Measurements from ENCODE around the gene FUCA2. TPM values are rescaled to one million over a fixed set of nuclear protein-coding genes. Genes with fewer than 3 reads are reported as not detected.

Gene FUCA2
- total RNA-seq, 1 donor from 2014 or later: 52.3 TPM

DNA sequence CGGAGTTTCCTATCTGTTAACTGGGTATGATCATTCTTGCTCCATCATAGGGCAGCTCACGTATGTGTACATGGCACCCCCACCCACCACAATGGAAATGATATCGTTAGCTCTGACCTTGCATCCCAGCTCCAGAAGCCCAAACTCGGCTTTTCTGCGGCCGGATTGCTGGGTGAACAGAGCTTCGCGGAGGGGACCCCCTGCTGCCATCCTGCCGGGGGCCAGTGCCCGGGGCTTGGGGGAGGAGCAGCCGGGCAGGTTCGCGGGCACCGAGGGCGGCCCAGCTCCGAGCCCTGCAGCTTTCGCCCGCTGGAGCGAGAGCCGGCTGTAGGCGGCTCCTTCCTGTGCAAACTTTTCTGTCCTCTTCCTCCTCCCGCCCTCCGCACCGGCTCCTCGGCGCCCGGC, 24.9 kb upstream of the FUCA2 start:
- Mint-ChIP-seq H3K4me1 (peaks cover 11% of the 10 kb centered on the region), H3K4me3 (peak overlapping the region; percentile 86), H3K27ac (ENCODE audit: unreplicated experiment) (no peak overlapping the region), H3K9me3 (no peaks in the 10 kb centered on the region), H3K27me3 (ENCODE audit: low read depth) (peaks cover 22% of the 10 kb centered on the region), H3K36me3 (ENCODE audit: low read depth) (no peaks in the 10 kb centered on the region)
- DNase-seq (ENCODE audit: low read depth, low spot score): peak; percentile 40
- TF ChIP-seq, protein P1, sequence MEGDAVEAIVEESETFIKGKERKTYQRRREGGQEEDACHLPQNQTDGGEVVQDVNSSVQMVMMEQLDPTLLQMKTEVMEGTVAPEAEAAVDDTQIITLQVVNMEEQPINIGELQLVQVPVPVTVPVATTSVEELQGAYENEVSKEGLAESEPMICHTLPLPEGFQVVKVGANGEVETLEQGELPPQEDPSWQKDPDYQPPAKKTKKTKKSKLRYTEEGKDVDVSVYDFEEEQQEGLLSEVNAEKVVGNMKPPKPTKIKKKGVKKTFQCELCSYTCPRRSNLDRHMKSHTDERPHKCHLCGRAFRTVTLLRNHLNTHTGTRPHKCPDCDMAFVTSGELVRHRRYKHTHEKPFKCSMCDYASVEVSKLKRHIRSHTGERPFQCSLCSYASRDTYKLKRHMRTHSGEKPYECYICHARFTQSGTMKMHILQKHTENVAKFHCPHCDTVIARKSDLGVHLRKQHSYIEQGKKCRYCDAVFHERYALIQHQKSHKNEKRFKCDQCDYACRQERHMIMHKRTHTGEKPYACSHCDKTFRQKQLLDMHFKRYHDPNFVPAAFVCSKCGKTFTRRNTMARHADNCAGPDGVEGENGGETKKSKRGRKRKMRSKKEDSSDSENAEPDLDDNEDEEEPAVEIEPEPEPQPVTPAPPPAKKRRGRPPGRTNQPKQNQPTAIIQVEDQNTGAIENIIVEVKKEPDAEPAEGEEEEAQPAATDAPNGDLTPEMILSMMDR (conservative IDR thresholded peaks at IDR 0.05): no peak

DNA sequence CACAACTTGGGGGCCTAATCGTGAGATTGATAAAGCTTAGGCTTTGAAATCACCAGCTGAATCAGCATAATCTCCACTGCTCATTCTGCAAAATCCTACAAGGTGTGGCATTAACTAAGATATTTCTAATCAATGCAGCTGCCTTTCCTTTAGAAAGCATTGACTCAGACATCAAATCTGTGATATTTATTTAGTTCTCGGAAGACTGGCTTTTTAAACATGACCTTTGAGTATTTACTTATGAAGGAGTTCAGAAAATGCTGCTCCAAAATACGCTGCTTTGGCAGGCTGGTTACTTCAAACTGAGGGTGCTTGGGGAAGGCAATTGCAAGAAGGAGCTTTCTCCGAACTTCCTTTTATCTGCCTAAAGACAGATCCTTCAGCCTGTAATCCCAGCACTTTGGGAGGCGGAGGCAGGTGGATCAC, 23.7 kb upstream of the FUCA2 start:
- no peak overlapping the region for H3K27ac Mint-ChIP-seq (ENCODE audit: unreplicated experiment)
- TF ChIP-seq, protein P1 (conservative IDR thresholded peaks at IDR 0.05): no peak
- H3K4me3 Mint-ChIP-seq: peak overlapping the region; percentile 86
- H3K4me1 Mint-ChIP-seq: peaks cover 11% of the 10 kb centered on the region
- H3K9me3 Mint-ChIP-seq: no peaks in the 10 kb centered on the region
- peaks cover 22% of the 10 kb centered on the region for H3K27me3 Mint-ChIP-seq (ENCODE audit: low read depth)
- DNase-seq (ENCODE audit: low read depth, low spot score): no peak
- H3K36me3 Mint-ChIP-seq (ENCODE audit: low read depth): no peaks in the 10 kb centered on the region

DNA sequence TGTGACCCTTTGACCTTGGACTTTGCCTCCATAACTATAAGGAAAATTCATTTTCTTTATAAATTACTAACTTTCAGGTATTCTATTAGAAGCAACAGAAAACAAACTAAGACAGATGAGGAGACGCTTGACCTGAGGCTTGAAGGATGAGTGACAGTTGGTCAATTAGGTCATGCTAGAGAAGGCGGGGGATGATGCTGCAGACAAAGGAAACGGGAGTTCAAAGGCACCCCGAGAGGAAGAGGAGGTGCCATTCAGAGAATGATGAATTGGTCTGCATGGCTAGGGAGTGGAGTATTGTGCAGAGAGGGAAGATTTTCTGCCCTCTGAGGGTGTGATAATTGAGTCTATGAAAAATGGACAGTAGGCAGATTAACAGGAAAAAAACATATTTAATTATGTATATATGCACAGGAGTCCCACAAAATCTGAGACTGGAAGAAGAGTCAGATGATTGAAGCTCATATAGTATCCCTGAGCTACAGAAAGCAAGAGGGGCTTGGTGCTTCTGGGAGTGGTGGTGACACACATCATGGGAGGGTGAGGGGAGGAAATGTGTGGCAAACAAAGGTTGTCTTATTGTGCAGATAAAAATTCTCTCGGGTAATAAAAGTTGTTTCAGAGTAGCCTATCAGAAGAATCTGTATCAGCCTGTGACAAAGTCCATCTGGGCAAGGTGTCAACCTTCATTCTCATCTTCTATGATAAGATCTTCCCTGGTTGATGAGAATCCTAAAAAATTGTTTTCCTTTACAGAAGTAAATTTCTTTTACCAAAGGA, 20.4 kb upstream of the FUCA2 start:
- Mint-ChIP-seq H3K4me1 (peaks cover 4% of the 10 kb centered on the region), H3K27me3 (ENCODE audit: low read depth) (peaks cover 15% of the 10 kb centered on the region), H3K27ac (ENCODE audit: unreplicated experiment) (no peak overlapping the region), H3K36me3 (ENCODE audit: low read depth) (no peaks in the 10 kb centered on the region), H3K9me3 (no peaks in the 10 kb centered on the region), H3K4me3 (no peak overlapping the region)
- TF ChIP-seq, protein P1 (conservative IDR thresholded peaks at IDR 0.05): no peak
- no peak for DNase-seq (ENCODE audit: low read depth, low spot score)

DNA sequence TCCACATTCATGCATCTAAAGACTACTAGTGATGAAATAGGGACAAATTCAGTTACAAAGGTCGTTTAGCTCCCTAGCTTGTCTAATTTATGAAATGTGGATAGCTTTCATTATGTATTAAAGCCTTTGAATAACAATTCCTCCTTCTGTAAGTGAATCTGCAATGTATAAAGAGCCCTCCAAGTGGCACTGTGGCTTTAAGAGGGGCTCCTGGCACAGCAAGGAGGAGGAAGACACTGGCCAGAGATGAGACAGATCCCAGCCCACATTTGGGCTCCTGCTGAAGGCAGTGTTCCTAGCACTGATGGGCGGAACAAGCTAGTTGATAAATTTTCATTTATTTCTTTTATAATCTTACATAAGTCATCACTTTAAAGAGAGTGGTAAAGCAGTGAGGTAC, 17.6 kb upstream of the FUCA2 start:
- no peak for DNase-seq (ENCODE audit: low read depth, low spot score)
- no peaks in the 10 kb centered on the region for H3K4me1 Mint-ChIP-seq
- H3K36me3 Mint-ChIP-seq (ENCODE audit: low read depth): no peaks in the 10 kb centered on the region
- peak overlapping the region; percentile 61 for H3K4me3 Mint-ChIP-seq
- H3K9me3 Mint-ChIP-seq: no peaks in the 10 kb centered on the region
- no peak overlapping the region for H3K27ac Mint-ChIP-seq (ENCODE audit: unreplicated experiment)
- TF ChIP-seq, protein P1 (conservative IDR thresholded peaks at IDR 0.05): peak; percentile 23
- no peaks in the 10 kb centered on the region for H3K27me3 Mint-ChIP-seq (ENCODE audit: low read depth)

DNA sequence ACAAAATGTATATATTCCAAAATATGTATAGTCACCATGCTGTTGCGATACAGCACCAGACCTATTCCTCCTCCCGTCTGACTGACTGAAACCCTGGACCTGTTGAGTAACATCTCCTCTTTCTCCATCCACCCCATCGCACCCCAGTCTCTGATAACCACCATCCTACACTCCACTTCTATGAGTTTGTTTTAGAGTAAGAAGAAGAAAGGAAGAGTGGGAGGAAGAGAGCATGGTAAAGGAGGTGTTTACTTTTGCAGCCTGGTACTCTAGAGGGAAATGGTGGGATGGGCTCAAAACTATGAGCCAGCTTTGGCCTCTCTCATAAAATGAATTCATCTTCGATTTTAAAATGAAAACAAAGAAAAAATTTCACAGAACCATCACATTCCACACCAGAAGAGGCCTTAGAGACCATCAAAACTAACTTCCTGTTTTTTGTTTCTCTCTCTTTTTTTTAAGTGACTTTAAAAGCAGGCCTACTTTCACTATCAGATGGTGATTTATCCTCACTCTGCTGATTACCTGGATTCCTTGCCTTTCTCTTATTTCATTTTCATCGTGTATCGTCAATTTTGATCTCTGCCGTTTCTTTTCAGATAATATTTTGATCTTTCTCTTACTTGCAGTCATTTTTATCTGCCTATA, 16.8 kb upstream of the FUCA2 start:
- Mint-ChIP-seq H3K4me1 (no peaks in the 10 kb centered on the region), H3K4me3 (no peak overlapping the region), H3K36me3 (ENCODE audit: low read depth) (no peaks in the 10 kb centered on the region), H3K27me3 (ENCODE audit: low read depth) (no peaks in the 10 kb centered on the region), H3K27ac (ENCODE audit: unreplicated experiment) (no peak overlapping the region), H3K9me3 (no peaks in the 10 kb centered on the region)
- TF ChIP-seq, protein P1 (conservative IDR thresholded peaks at IDR 0.05): no peak
- no peak for DNase-seq (ENCODE audit: low read depth, low spot score)

All from neural crest cell (in vitro differentiated cells).